HG03460 (cell line): ENCODE data around the gene BMX.
A peak's percentile ranks its signal among the peaks of the same experiment; 100 is the strongest.

Experiments used
- ATAC-seq: cut with Tn5 transposase; IDR thresholded peaks from one replicate; pipeline ENCODE4 v1.9.1; 2021; ENCODE audit not compliant: unreplicated experiment

Gene BMX

GRCh38 chrX:15500497-15500966 lies at the start of gene BMX:
Gene BMX, plus strand, starts transcription at chrX:15500807. Its CDS starts 7,547 bp downstream, at chrX:15508354.
- ATAC-seq = no peak

DNA sequence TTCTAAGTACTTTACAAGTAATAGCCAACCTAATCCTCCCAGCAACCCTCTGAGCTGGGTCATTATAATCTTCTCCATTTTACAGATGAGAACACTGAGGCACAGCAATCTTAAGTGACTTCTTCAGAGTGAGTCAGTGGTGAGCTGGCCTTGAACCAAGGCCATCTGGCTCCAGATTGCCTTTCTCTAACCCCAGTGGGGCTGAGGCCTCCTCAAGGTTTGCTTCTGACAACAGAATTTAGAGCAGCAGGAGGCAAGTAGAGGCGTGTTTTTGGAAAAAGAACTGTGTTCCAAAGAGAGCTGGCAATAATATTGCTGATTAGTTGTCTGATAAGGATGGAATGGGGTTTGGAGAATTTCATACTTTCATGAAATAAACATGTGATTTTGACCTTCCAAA lies 48.7 kb upstream of the BMX start:
- no peak for ATAC-seq

- no peak for ATAC-seq
These were observed 35.9 kb upstream of the BMX start for GRCh38 chrX:15464704-15465103.

GRCh38 chrX:15465347-15465746 lies 35.3 kb upstream of the BMX start:
- no peak for ATAC-seq

GRCh38 chrX:15465896-15466651 lies 34.5 kb upstream of the BMX start:
- no peak for ATAC-seq

GRCh38 chrX:15468036-15468435 lies 32.6 kb upstream of the BMX start:
- no peak for ATAC-seq

DNA sequence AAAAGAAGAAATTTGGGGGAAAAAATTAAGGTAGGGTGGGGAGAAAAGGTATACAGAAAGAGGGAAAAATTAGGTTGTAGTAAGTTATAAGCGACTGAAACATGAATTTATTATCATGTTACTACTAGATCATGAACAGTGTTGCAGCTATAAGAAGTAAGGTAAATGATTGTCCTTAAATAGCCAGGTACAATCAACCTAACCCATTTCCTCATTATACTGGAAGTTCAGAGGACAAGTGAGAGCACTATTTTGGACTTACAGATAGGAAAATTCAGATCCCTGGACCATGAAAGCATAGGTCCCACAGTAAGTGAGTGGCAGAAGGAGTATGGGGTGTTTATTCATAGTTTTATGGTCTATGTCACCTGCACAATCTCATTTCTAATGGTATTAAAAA lies 31.0 kb upstream of the BMX start:
- no peak for ATAC-seq

GRCh38 chrX:15471028-15471427 lies 29.6 kb upstream of the BMX start:
- no peak for ATAC-seq

- ATAC-seq = no peak
These were observed 28.1 kb upstream of the BMX start for GRCh38 chrX:15472531-15472930.

DNA sequence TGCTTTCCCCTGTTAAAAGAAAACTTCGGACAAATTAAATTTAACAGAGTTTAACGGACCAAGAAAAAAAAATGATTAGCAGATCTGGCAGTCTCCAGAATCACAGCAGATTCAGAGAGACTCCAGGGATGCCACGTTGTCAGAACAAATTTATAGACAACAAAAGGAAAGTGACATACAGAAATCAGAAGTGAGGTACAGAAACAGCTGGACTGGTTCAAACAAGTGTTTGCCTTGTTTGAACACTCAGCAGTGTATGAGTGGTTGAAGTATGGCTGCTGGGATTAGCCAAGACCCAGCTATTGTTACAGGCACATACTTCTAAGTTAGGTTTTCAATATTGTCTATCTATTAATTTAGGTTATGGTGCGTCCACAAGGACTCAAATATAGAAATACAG lies 26.6 kb upstream of the BMX start:
- ATAC-seq = no peak

DNA sequence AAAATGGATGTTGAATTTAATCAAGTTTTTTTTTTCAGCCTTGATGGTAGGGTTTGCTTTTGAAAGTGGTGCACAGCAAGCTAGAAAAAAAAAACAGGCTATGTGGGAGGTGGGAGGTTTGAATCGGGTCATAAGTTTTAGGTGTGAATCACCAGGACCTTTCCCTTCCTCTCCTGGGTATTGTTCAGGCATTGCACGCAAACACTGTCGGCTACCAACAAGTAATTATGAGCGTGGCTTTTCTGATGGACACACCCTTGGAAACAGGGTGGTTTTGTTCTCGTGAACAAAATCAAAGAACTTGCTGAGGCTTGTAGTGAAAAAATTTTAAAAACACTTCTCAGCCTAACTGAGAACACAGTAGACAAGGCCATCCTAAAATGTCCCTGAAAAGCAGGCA lies 25.6 kb upstream of the BMX start:
- no peak for ATAC-seq

GRCh38 chrX:15475486-15475885 lies 25.1 kb upstream of the BMX start:
- no peak for ATAC-seq

DNA sequence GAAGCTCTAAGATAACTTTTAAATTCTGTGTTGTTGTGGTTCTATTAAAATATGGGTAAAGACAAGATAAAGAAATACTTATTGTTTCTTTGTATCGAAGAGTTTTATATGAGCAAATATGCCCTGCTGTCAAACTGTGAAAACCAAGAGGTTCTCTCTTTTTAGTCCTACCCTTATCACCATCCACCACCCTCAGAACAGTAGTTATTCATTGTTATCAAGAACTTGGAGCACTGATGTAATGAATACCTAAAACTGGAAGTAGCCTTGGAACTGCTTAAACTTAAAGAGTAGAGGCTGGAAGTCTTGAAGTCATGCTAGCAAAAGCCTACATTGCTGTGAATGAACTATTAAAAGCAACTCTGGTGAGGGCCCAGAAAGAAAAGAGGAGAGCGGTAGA lies 16.7 kb upstream of the BMX start:
- no peak for ATAC-seq

DNA sequence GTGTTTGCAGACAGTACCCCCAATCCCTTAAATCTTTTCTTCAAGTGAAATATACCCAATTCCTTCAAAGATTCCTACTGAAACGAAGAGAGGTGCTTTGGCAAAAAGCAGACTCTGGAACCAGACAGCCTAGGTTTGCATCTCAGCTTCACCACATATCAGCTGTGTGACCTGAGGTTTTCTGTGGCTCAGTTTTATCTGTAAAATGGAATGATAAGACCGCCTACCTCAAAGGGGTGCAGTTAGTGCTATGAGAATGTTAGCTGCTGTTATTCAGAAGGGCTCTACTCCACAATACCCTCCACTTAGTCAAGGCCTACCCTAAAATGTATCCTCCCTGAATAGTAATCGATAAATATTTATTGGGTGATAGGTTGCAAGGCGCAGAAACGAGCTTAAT lies 8.1 kb upstream of the BMX start:
- ATAC-seq = no peak

- ATAC-seq = peak; percentile 97
These were observed 7.3 kb upstream of the BMX start, which contains the start of gene PIR for GRCh38 chrX:15493118-15493962. Gene PIR, minus strand, starts transcription at chrX:15493333. Its CDS starts 2,076 bp downstream, at chrX:15491257.

- no peak for ATAC-seq
These were observed 4.8 kb upstream of the BMX start for GRCh38 chrX:15495801-15496200.

GRCh38 chrX:15496824-15497223 lies 3.8 kb upstream of the BMX start:
- no peak for ATAC-seq

DNA sequence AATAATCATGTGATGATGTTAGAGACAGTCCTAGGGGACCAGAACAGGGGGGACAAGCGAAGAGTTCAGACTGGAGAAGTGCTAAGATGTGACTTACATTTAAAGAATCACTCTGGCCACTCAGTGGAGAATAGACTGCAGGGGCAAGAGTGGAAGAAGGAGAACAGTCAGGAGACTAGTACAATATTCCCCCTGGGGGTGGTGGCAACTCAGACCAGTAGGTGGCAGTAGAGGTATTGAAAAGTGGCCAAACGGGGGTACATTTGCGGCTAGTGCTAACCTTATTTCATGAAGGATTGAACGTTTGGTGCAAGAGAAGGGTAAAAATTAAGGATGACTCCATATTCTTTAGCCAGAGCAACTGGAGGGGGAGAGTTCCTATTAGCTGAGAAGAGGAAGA lies 2.7 kb upstream of the BMX start:
- no peak for ATAC-seq

DNA sequence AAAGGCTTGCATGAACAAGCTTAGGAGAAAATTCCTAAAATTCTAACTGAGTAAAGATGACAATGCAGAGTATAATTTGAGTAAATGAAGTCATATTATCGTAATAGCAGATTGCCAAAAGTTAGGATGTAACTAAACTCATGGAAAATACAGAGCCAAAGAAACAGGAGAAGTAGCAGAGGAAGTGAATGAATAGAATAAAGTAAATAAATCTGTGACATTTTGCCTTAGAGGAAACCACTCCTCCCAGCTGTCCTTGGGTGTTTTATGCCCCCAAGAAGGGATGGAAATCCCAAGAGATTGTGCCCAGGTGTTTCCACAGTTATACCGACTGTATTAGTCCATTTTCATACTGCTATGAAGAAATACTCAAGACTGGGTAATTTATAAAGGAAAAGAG lies 1.9 kb upstream of the BMX start:
- ATAC-seq = no peak

DNA sequence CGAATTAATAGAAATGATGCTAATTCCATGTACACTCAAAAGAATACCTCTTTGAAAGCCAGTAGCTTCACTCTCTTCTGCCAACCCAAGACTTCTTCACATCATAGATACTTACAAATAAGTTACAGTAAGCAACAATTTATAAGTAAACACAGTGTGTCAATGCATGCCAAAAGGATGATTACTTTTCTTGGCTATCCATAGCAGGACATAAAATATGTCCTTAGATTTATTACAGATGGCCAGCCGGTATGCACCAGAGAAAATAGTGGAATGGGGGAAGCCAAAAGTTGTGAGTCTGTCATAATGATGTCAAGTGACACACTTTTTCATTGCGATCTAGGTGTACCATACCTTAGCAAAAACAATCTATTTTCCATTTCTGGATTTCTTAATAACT lies 631 bp upstream of the BMX start:
- no peak for ATAC-seq

GRCh38 chrX:15501506-15501905 lies 899 bp downstream of the BMX start:
- ATAC-seq = no peak

DNA sequence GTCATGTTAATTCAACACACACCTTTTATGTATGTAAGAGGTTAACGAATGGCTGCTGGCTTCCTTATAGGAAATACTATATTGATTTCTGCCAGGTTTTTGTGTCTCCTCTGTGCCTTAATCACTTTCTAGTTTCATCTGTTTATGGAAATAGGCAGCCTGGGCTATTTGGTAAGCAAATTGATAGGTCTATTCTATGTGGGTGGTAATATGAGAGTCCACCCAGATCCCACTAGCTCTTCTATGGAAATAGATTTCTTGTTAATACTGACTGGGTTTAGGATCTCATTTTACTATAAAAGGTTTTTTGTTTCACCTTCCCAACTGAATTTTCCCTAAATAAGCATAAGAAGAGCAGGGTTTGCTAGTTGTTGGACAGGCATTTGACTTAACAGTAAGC lies 4.1 kb downstream of the BMX start:
- ATAC-seq = no peak
